GM12873 (cell line): ENCODE data around the gene RXFP2.

Experiments used
- CTCF ChIP-seq: IDR thresholded peaks from 2 replicates; pipeline ENCODE4 v1.5.1; 2012; ENCODE audit warnings: low read depth, mild to moderate bottlenecking, moderate library complexity, low read length, control low read depth; ENCODE audit not compliant: insufficient read depth; ENCODE audit errors: missing control alignments

The RXFP2 gene

GRCh38 chr13:31749929-31750328 lies 10.6 kb downstream of the RXFP2 start:
- no peak for TF ChIP-seq CTCF

GRCh38 chr13:31755211-31755610 lies 15.9 kb downstream of the RXFP2 start:
- no peak for TF ChIP-seq CTCF

- no peak for TF ChIP-seq CTCF
Measured at GRCh38 chr13:31755803-31756212, 16.5 kb downstream of the RXFP2 start.

- no peak for TF ChIP-seq CTCF
Measured at GRCh38 chr13:31756346-31756745, 17.0 kb downstream of the RXFP2 start.

GRCh38 chr13:31761951-31762350 lies 22.6 kb downstream of the RXFP2 start:
- TF ChIP-seq CTCF: no peak

GRCh38 chr13:31764556-31764955 lies 25.2 kb downstream of the RXFP2 start:
- no peak for TF ChIP-seq CTCF

GRCh38 chr13:31765138-31765785 lies 25.9 kb downstream of the RXFP2 start:
- TF ChIP-seq CTCF: no peak
